GM10248 (cell line): ENCODE measurements around the gene NKD2.

ENCODE experiments used
- CTCF ChIA-PET: fragments of 300-600 bp; sonication (Branson Sonifier 250); formaldehyde crosslinking; extraction: SDS; loops from one replicate; lab custom pipeline; 2021; ENCODE audit warnings: antibody characterized with exemption; lab: Yijun Ruan, JAX
- POLR2A ChIA-PET: fragments of 350-650 bp; sonication (Branson Sonifier 250); formaldehyde crosslinking; extraction: SDS; loops from one replicate; lab custom pipeline; 2020; ENCODE audit warnings: antibody characterized with exemption; lab: Yijun Ruan, JAX
- DNase-seq: peaks from one replicate; pipeline ENCODE4 v3.0.0; 2012; ENCODE audit errors: extremely low spot score
- CTCF ChIP-seq: IDR thresholded peaks from 2 replicates; pipeline ENCODE4 v1.5.1; 2012; ENCODE audit warnings: mild to moderate bottlenecking, low read depth; ENCODE audit errors: extremely low read depth, missing control alignments, control extremely low read depth

Gene NKD2

GRCh38 chr5:1006656-1007071 is 1.9 kb upstream of the NKD2 start:
- DNase-seq: no peak
- TF ChIP-seq CTCF: no peak
- ChIA-PET CTCF (interaction anchor here (1.0 to 2.4 kb wide), 4 partner anchors 12 to 662 kb away, joined by 3 to 8 read pairs (median 6); no protein-coding TSS in a partner anchor), POLR2A (no interaction called here)

- ChIA-PET POLR2A (no interaction called here), CTCF (interaction anchor here (1.0 to 2.1 kb wide), 4 partner anchors 14 to 661 kb away, joined by 3 to 6 read pairs (median 4); no protein-coding TSS in a partner anchor)
- no peak for DNase-seq
- TF ChIP-seq CTCF: no peak
Observed at GRCh38 chr5:1007221-1007680, 1.4 kb upstream of the NKD2 start.

DNA sequence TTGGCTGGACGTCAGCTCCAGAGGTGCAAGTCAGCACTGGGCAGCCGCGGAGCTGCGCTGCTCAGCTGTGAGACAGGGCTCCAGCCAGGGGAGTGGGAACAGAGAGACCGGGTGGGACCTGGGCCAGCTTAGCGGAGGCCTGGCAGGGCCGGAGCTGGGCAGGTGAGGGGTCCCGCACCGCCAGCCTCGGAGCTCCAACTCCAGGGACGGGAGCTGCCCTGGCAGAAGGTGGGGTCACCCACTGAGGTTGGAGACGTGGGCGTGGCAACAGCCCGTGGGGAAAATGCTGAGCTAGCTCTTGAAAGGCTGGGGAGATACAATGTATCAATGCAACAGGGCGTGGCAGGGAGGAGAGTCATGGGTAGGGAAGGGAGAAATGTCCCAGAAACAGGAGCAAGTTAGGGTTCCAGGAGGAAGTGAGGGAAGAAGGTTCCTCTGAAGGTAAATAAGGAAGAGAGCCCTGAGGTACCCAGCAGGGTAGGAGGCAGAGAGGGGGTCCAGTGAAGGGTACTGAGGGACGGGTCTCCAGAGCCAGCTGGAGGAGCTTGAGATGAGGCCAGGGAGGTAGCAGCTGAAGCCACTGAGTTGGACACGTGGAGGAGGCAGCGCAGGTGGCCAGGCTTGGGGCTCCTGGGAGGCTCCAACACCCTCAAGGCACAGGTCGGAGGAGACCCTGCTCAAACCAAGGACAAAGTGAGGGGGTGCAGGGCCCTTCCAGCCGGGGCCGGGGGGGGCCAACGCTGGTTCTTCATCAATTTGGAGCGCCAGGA is 736 bp upstream of the NKD2 start:
- CTCF ChIA-PET: interaction anchor here (1.0 to 2.1 kb wide), 4 partner anchors 13 to 661 kb away, joined by 3 to 6 read pairs (median 4); no protein-coding TSS in a partner anchor
- no peak for TF ChIP-seq CTCF
- DNase-seq: no peak
- POLR2A ChIA-PET: no interaction called here

DNA sequence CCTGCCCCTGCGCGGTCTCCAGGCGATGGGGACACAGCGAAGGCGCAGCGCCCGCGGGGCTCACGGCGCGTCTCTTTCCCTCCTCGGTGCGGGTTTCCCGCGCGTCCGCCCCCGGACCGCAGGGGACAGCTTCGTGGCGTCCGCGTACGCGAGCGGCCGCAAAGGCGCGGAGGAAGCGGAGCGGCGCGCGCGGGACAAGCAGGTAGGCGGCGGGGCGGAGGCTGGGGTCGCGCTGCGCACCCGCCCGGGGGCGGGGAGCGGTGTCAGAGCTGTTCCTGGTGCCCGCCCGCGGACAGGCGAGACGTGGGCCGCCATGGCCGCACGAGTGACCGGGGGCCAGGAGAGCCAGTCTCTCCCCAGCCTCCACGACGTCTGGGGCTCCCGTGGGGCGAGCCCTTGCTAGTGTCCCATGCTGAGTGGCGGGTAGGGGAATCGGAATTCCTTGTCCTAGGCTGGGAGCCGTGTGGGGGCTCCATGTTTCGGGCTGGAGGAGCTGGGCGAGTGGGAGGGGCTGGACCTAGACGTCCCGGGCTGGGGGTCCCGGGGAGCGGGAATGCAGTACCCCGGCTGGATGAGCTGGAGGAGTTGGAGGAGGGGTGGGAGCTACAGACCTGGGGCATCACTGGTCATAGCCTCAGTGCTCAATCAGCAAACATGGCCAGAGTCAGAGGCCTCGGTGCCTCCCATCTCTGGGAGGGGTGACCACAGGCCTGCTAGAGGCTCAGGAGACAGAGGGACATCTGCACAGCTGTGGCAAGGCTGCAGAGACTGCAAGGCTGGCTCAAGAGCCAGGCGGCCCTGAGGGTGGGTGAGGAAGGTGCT is 968 bp downstream of the NKD2 start:
- ChIA-PET CTCF (interaction anchor here (0.8 to 2.1 kb wide), 6 partner anchors 10 to 158 kb away, joined by 3 to 6 read pairs (median 3); no protein-coding TSS in a partner anchor), POLR2A (no interaction called here)
- no peak for DNase-seq
- no peak for TF ChIP-seq CTCF

DNA sequence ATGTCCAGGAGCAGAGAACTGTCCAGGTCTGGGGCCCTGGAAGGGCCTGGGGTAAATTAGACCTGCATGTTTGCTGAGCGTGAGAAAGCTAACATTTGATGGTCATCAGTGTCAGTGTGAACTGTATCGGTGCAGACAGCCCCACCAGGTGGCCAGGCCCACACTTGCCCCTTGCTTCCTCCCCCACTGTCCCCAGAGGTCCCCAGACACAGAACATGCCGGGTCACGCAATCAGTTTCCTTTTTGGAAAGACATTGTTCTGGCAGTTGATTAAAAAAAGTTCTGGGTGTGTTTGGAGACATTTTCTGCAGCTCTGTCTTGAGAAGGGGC is 1.5 kb downstream of the NKD2 start:
- ChIA-PET CTCF (interaction anchor here (0.9 to 1.2 kb wide), 3 partner anchors 9 to 86 kb away, joined by 3 to 4 read pairs (median 3); no protein-coding TSS in a partner anchor), POLR2A (no interaction called here)
- no peak for DNase-seq
- no peak for TF ChIP-seq CTCF

GRCh38 chr5:1010641-1011046 is 2.0 kb downstream of the NKD2 start:
- POLR2A ChIA-PET: no interaction called here
- DNase-seq: no peak
- CTCF ChIA-PET: interaction anchor here (1.0 to 1.2 kb wide), 2 partner anchors 21 to 87 kb away, joined by 3 read pairs; no protein-coding TSS in a partner anchor
- no peak for TF ChIP-seq CTCF
